HepG2 (cell line): ENCODE data around the gene ATM. TPM values are rescaled to one million over a fixed set of nuclear protein-coding genes. Genes with fewer than 3 reads are reported as not detected.

ENCODE experiments used
- ATAC-seq: fragments of 200-7000 bp; cut with Tn5 transposase; 3 replicates; pipeline ENCODE4 v1.9.1; 2020; ENCODE audit warnings: mild to moderate bottlenecking, moderate library complexity
- BruUV-seq: library from RNA; stranded (reverse); fragments of 400-500 nt; replicated peaks from 2 replicates; lab custom pipeline; 2021; lab: Mats Ljungman, UMichigan
- CTCF ChIA-PET: fragments of 300-600 bp; formaldehyde crosslinking; extraction: SDS; loops from one replicate; lab custom pipeline; 2021; ENCODE audit warnings: low total read pairs, inconsistent platforms, low intra/inter-chr PET ratio; lab: Yijun Ruan, JAX
- POLR2A ChIA-PET: fragments of 350-600 bp; sonication (Branson Sonifier 250); formaldehyde crosslinking; loops from one replicate; lab custom pipeline; 2020; ENCODE audit warnings: antibody characterized with exemption, inconsistent platforms; lab: Yijun Ruan, JAX
- DNase-seq: peaks from one replicate; pipeline ENCODE4 v3.0.0-alpha.2; 2015; ENCODE audit warnings: low spot score
- FAIRE-seq: peaks from 3 replicates; lab custom pipeline; 2011; peaks lifted over from hg19 to GRCh38; lab: Jason Lieb, UNC
- H2AFZ ChIP-seq: one replicate; pipeline ENCODE4 v1.6.1; 2011; ENCODE audit warnings: low read length, inconsistent platforms
- H3K27ac ChIP-seq: fragments of 300-600 bp; 3 replicates; pipeline ENCODE4 v1.8.0; 2011; ENCODE audit warnings: mixed run types, mild to moderate bottlenecking, mixed read lengths, low read length, inconsistent platforms; ENCODE audit not compliant: insufficient read depth; ENCODE audit errors: extremely low read length
- H3K27me3 ChIP-seq, 2 experiments: fragments of 200-600 bp in 1 of 2; 2 replicates in 1 of 2; 3 replicates in 1 of 2; pipeline versions ENCODE4 v1.6.0 to v1.8.0; 2011; ENCODE audit warnings: low read length in 2 of 2, mild to moderate bottlenecking in 2 of 2, moderate library complexity in 2 of 2, inconsistent platforms in 1 of 2; ENCODE audit not compliant: insufficient read depth in 2 of 2, control insufficient read depth in 1 of 2
- H3K36me3 ChIP-seq, 2 experiments: fragments of 200-600 bp in 1 of 2; replicated peaks in 1 of 2; 2 replicates in 1 of 2; 3 replicates in 1 of 2; pipeline versions ENCODE4 v1.5.1 to v1.8.0; 2011; ENCODE audit warnings: low read length in 2 of 2, inconsistent platforms in 1 of 2; ENCODE audit not compliant: insufficient read depth in 2 of 2, control insufficient read depth in 1 of 2
- H3K4me1 ChIP-seq: 2 replicates; pipeline ENCODE4 v1.5.1; 2012; ENCODE audit warnings: low read length, inconsistent platforms; ENCODE audit not compliant: insufficient read depth
- H3K4me2 ChIP-seq: 2 replicates; pipeline ENCODE4 v1.6.0; 2011; ENCODE audit warnings: low read depth, low read length, inconsistent platforms
- H3K4me3 ChIP-seq, 3 experiments: fragments of 200-600 bp in 1 of 3; sonication (generic), shearing (Covaris generic) in 1 of 3; replicated peaks in 1 of 3; 2 replicates each; pipeline ENCODE4 v1.5.1; 2011 to 2016; ENCODE audit warnings: low read length in 3 of 3, inconsistent platforms in 2 of 3, low read depth in 2 of 3, mild to moderate bottlenecking in 2 of 3, control low read depth in 1 of 3, mixed read lengths in 1 of 3; ENCODE audit not compliant: insufficient read depth in 1 of 3
- H3K79me2 ChIP-seq: one replicate; pipeline ENCODE4 v1.6.1; 2011; ENCODE audit warnings: low read length, inconsistent platforms; ENCODE audit not compliant: insufficient read depth
- H3K9ac ChIP-seq: 2 replicates; pipeline ENCODE4 v1.6.0; 2011; ENCODE audit warnings: mild to moderate bottlenecking, low read depth, low read length, inconsistent platforms; ENCODE audit not compliant: insufficient read depth
- H3K9me3 ChIP-seq: 2 replicates; pipeline ENCODE4 v1.5.1; 2012; ENCODE audit warnings: mild to moderate bottlenecking, low read length
- H4K20me1 ChIP-seq: 2 replicates; pipeline ENCODE4 v1.6.0; 2011; ENCODE audit warnings: inconsistent platforms, mild to moderate bottlenecking, low read length, moderate library complexity; ENCODE audit not compliant: insufficient read depth
- CREB3 ChIP-seq: sonication (generic); formaldehyde crosslinking; IDR thresholded peaks from 2 replicates; pipeline ENCODE4 v1.5.0; 2020; ENCODE audit warnings: missing genetic modification reagents
- KAT2B ChIP-seq: fragments of 150-350 bp; IDR thresholded peaks from 2 replicates; pipeline ENCODE4 v1.6.1; 2014; ENCODE audit warnings: low read depth, low read length, borderline replicate concordance
- MAFF ChIP-seq: IDR thresholded peaks from 2 replicates; pipeline ENCODE4 v1.6.1; 2011; ENCODE audit warnings: low read depth, low read length, improper control_type of control experiment
- MAFK ChIP-seq, 2 experiments: IDR thresholded peaks in 1 of 2; conservative IDR thresholded peaks in 1 of 2; 2 replicates each; pipeline ENCODE4 v1.6.1; 2011; ENCODE audit warnings: improper control_type of control experiment in 2 of 2, low read length in 2 of 2
- NAIF1 ChIP-seq: sonication (generic); formaldehyde crosslinking; IDR thresholded peaks from 2 replicates; pipeline ENCODE4 v1.5.0; 2020; ENCODE audit warnings: mild to moderate bottlenecking, missing genetic modification reagents, borderline replicate concordance
- NFE2 ChIP-seq: sonication (generic); formaldehyde crosslinking; IDR thresholded peaks from 2 replicates; pipeline ENCODE4 v1.4.0; 2020; ENCODE audit warnings: missing genetic modification reagents
- TBL1XR1 ChIP-seq: fragments of 150-350 bp; IDR thresholded peaks from 2 replicates; pipeline ENCODE4 v1.6.1; 2014; ENCODE audit warnings: borderline replicate concordance, low read length; ENCODE audit not compliant: partially characterized antibody
- TEAD2 ChIP-seq: sonication (generic); formaldehyde crosslinking; IDR thresholded peaks from 2 replicates; pipeline ENCODE4 v1.9.0; 2021; ENCODE audit warnings: missing genetic modification reagents
- TOE1 ChIP-seq: sonication (generic); formaldehyde crosslinking; IDR thresholded peaks from 2 replicates; pipeline ENCODE4 v1.4.0; 2020; ENCODE audit warnings: mild to moderate bottlenecking, missing genetic modification reagents
- ZNF225 ChIP-seq: sonication (generic); formaldehyde crosslinking; IDR thresholded peaks from 2 replicates; pipeline ENCODE4 v1.4.0; 2020; ENCODE audit warnings: mild to moderate bottlenecking, missing genetic modification reagents
- ZNF362 ChIP-seq: sonication (generic); formaldehyde crosslinking; IDR thresholded peaks from 2 replicates; pipeline ENCODE4 v1.4.0; 2020; ENCODE audit warnings: missing genetic modification reagents, mild to moderate bottlenecking, borderline replicate concordance
- ZNF670 ChIP-seq: sonication (generic); formaldehyde crosslinking; IDR thresholded peaks from 2 replicates; pipeline ENCODE4 v1.8.0; 2022; ENCODE audit warnings: mild to moderate bottlenecking, missing genetic modification reagents, borderline replicate concordance
- WGBS: methylation state at CpG from one replicate; pipeline ENCODE4 v1.1.6; 2017; ENCODE audit warnings: low lambda C conversion rate; 5-methylcytosine and 5-hydroxymethylcytosine counted together
- in situ Hi-C: cut with HindIII; loops from 2 replicates; pipeline ENCODE4 v1.10.0; 2017; ENCODE audit warnings: low pct_unique_long_range_greater_than_20kb; ENCODE audit not compliant: extremely low pct_ligation_motif_present
- intact Hi-C: fragments of 100-400 bp; cut with micrococcal nuclease; formaldehyde crosslinking; loops from one replicate; pipeline ENCODE4 v1.10.0; 2022; ENCODE audit not compliant: unreplicated experiment
- polyA plus RNA-seq, 8 experiments: library from polyadenylated mRNA; depleted of rRNA in 3 of 8; stranded (reverse) in 7 of 8; unstranded in 1 of 8; fragments of >200 nt; fragmentation: Illumina TruSeq in 4 of 8; extraction: Trizol in 4 of 8; gene quantifications; 2 replicates each; pipeline versions ENCODE4 v1.2.1 to v1.2.3, GENCODE V29; 2011 to 2016; ENCODE audit warnings: low read depth in 4 of 8, missing spikeins in 1 of 8, mixed read lengths in 1 of 8; ENCODE audit not compliant: insufficient read depth in 1 of 8
- total RNA-seq, 5 experiments: library from RNA; depleted of rRNA; stranded (reverse); fragments of >200 nt; fragmentation: Illumina TruSeq; extraction: Trizol; gene quantifications; 2 replicates each; pipeline ENCODE4 v1.2.3, GENCODE V29; 2016; ENCODE audit warnings: low read depth in 1 of 5

ATM gene
- total and polyA plus RNA-seq, 2 of the 13 experiments (the other 11 are each of a cell fraction or from before 2014, with no cell fraction given): 40.0 to 71.6 TPM

GRCh38 chr11:108193725-108194124, 29.1 kb upstream of the ATM start:
- ChIA-PET POLR2A (no interaction called here), CTCF (no interaction called here)
- peaks cover 7 to 50% of the 10 kb centered on the region in 2 experiments for H3K36me3 ChIP-seq
- no TSS peak for BruUV-seq
- H3K4me2 ChIP-seq: no peak overlapping the region
- H3K9me3 ChIP-seq: no peaks in the 10 kb centered on the region
- DNase-seq (no peak), ATAC-seq (no peak), FAIRE-seq (no peak)
- no peak overlapping the region for H3K4me3 ChIP-seq
- no peak overlapping the region for H3K27ac ChIP-seq
- TF ChIP-seq MAFF (peak; percentile 87), TEAD2 (CRISPR knock-in tag) (no peak), ZNF225 (no peak), ZNF362 (CRISPR knock-in tag) (no peak), MAFK (conservative IDR thresholded peaks at IDR 0.05 in 1 of 2, IDR thresholded peaks at IDR 0.05 in 1 of 2; ENCODE audit: low read length in 2 of 2) (peak; percentile 75 to 91), NFE2 (CRISPR knock-in tag) (no peak), TBL1XR1 (no peak)
- no peak overlapping the region for H2AFZ ChIP-seq
- in situ Hi-C loops: no loop called here
- no peak overlapping the region for H3K9ac ChIP-seq
- intact Hi-C loops: no loop called here
- no peaks in the 10 kb centered on the region for H3K79me2 ChIP-seq
- no peaks in the 10 kb centered on the region for H4K20me1 ChIP-seq
- H3K4me1 ChIP-seq: peaks cover 11% of the 10 kb centered on the region
- no peaks in the 10 kb centered on the region for H3K27me3 ChIP-seq

- ChIA-PET CTCF (no interaction called here), POLR2A (interaction anchor here (1.0 to 1.1 kb wide), 2 partner anchors 26 to 36 kb away, joined by 4 read pairs; partner anchors contain the start of genes ATM and NPAT)
- intact Hi-C loops: no loop called here
- Histone ChIP-seq H3K9me3 (no peaks in the 10 kb centered on the region), H3K27me3 (no peaks in the 10 kb centered on the region), H3K27ac (no peak overlapping the region), H3K4me2 (no peak overlapping the region), H3K4me3 (no peak overlapping the region), H4K20me1 (no peaks in the 10 kb centered on the region), H3K79me2 (no peaks in the 10 kb centered on the region), H3K36me3 (peaks cover 6 to 40% of the 10 kb centered on the region in 2 experiments), H3K4me1 (peaks cover 11% of the 10 kb centered on the region), H3K9ac (no peak overlapping the region), H2AFZ (no peak overlapping the region)
- FAIRE-seq: no peak
- no peak for ATAC-seq
- no TSS peak for BruUV-seq
- 96% methylated on average over 3 of the region's 3 CpGs for WGBS
- in situ Hi-C loops: no loop called here
- DNase-seq: no peak
- TF ChIP-seq CREB3 (CRISPR knock-in tag): no peak
- no peak for TF ChIP-seq TOE1
- TF ChIP-seq NAIF1 (CRISPR knock-in tag): no peak
- TF ChIP-seq KAT2B: no peak
- TF ChIP-seq ZNF670: no peak
Measured at GRCh38 chr11:108196901-108197300, 26.0 kb upstream of the ATM start.
